Measurements from ENCODE around the gene CXCL1. TPM values are rescaled to one million over a fixed set of nuclear protein-coding genes. Genes with fewer than 3 reads are reported as not detected.

Gene CXCL1
- total RNA-seq, 1 donor from 2014 or later: 5.7 TPM

- no peak for DNase-seq (ENCODE audit: extremely low spot score, unreplicated experiment)
- peaks cover 8% of the 10 kb centered on the region for H3K27me3 Mint-ChIP-seq
- no peaks in the 10 kb centered on the region for H3K4me1 Mint-ChIP-seq (ENCODE audit: unreplicated experiment)
- TF ChIP-seq CTCF (conservative IDR thresholded peaks at IDR 0.05): no peak
- no peak overlapping the region for H3K27ac Mint-ChIP-seq
- H3K36me3 Mint-ChIP-seq: no peaks in the 10 kb centered on the region
- H3K9me3 Mint-ChIP-seq: no peaks in the 10 kb centered on the region
- no peak overlapping the region for H3K4me3 Mint-ChIP-seq
Measured at GRCh38 chr4:73912191-73912590, 43.0 kb downstream of the CXCL1 start.

GRCh38 chr4:73914071-73914470 is 44.9 kb downstream of the CXCL1 start:
- Mint-ChIP-seq H3K9me3 (no peaks in the 10 kb centered on the region), H3K4me3 (no peak overlapping the region), H3K4me1 (ENCODE audit: unreplicated experiment) (no peaks in the 10 kb centered on the region), H3K36me3 (no peaks in the 10 kb centered on the region), H3K27ac (no peak overlapping the region), H3K27me3 (peaks cover 15% of the 10 kb centered on the region)
- no peak for TF ChIP-seq CTCF (conservative IDR thresholded peaks at IDR 0.05)
- DNase-seq (ENCODE audit: extremely low spot score, unreplicated experiment): no peak

- no peaks in the 10 kb centered on the region for H3K9me3 Mint-ChIP-seq
- H3K4me1 Mint-ChIP-seq (ENCODE audit: unreplicated experiment): no peaks in the 10 kb centered on the region
- H3K27me3 Mint-ChIP-seq: peaks cover 16% of the 10 kb centered on the region
- no peaks in the 10 kb centered on the region for H3K36me3 Mint-ChIP-seq
- no peak overlapping the region for H3K4me3 Mint-ChIP-seq
- no peak overlapping the region for H3K27ac Mint-ChIP-seq
- TF ChIP-seq CTCF (conservative IDR thresholded peaks at IDR 0.05): no peak
- DNase-seq (ENCODE audit: extremely low spot score, unreplicated experiment): no peak
Measured at GRCh38 chr4:73916172-73916925, 47.2 kb downstream of the CXCL1 start.

- no peak for DNase-seq (ENCODE audit: extremely low spot score, unreplicated experiment)
- Mint-ChIP-seq H3K27ac (no peak overlapping the region), H3K9me3 (no peaks in the 10 kb centered on the region), H3K4me3 (no peak overlapping the region), H3K27me3 (peaks cover 16% of the 10 kb centered on the region), H3K36me3 (no peaks in the 10 kb centered on the region), H3K4me1 (ENCODE audit: unreplicated experiment) (no peaks in the 10 kb centered on the region)
- TF ChIP-seq CTCF (conservative IDR thresholded peaks at IDR 0.05): no peak
Measured at GRCh38 chr4:73917081-73917501, 47.9 kb downstream of the CXCL1 start.

GRCh38 chr4:73918058-73918457 is 48.9 kb downstream of the CXCL1 start:
- H3K27ac Mint-ChIP-seq: no peak overlapping the region
- peaks cover 12% of the 10 kb centered on the region for H3K27me3 Mint-ChIP-seq
- DNase-seq (ENCODE audit: extremely low spot score, unreplicated experiment): no peak
- H3K36me3 Mint-ChIP-seq: no peaks in the 10 kb centered on the region
- TF ChIP-seq CTCF (conservative IDR thresholded peaks at IDR 0.05): no peak
- H3K9me3 Mint-ChIP-seq: no peaks in the 10 kb centered on the region
- H3K4me3 Mint-ChIP-seq: no peak overlapping the region
- no peaks in the 10 kb centered on the region for H3K4me1 Mint-ChIP-seq (ENCODE audit: unreplicated experiment)

Measured in type B pancreatic cell (in vitro differentiated cells).